Activated T-helper 1 cell treated with Interleukin-2 at 50 U/mL for 16 hours (primary cell): ENCODE measurements around the gene GREB1.

Experiments
- DNase-seq: peaks from one replicate; pipeline ENCODE4 v3.0.0-alpha.2; 2020; ENCODE audit warnings: low read depth

The GREB1 gene

GRCh38 chr2:11683966-11684365 lies 150.1 kb downstream of the GREB1 start:
- no peak for DNase-seq

- DNase-seq: no peak
Measured at GRCh38 chr2:11684894-11685460, 151.1 kb downstream of the GREB1 start.

GRCh38 chr2:11685906-11686470 lies 152.1 kb downstream of the GREB1 start:
- no peak for DNase-seq

GRCh38 chr2:11687736-11688135 lies 153.9 kb downstream of the GREB1 start:
- DNase-seq: no peak

GRCh38 chr2:11688222-11689069 lies 154.6 kb downstream of the GREB1 start:
- peak; percentile 67 for DNase-seq

- no peak for DNase-seq
Measured at GRCh38 chr2:11691076-11691660, 157.3 kb downstream of the GREB1 start.
